SU-DHL-6 (cell line): ENCODE data around the gene LAX1.

Source experiments
- H2AFZ ChIP-seq: fragments of 200-600 bp; sonication (generic); 2 replicates; pipeline ENCODE4 v1.6.1; 2014; ENCODE audit warnings: low read depth, mild to moderate bottlenecking, moderate library complexity, mixed read lengths, antibody characterized with exemption, low read length; ENCODE audit not compliant: severe bottlenecking
- H3F3A ChIP-seq: fragments of 200-600 bp; shearing (Covaris generic); 2 replicates; pipeline ENCODE4 v1.6.0; 2016; ENCODE audit warnings: antibody characterized with exemption, mild to moderate bottlenecking; ENCODE audit not compliant: insufficient read depth
- H3K27ac ChIP-seq: fragments of 200-600 bp; sonication (generic); 2 replicates; pipeline ENCODE4 v1.5.1; 2016; ENCODE audit warnings: low read depth, mild to moderate bottlenecking, low read length, moderate library complexity, mixed read lengths
- H3K27me3 ChIP-seq: fragments of 200-600 bp; sonication (generic), shearing (Covaris generic); 2 replicates; pipeline ENCODE4 v1.6.0; 2014; ENCODE audit warnings: mild to moderate bottlenecking, low read length
- H3K36me3 ChIP-seq: fragments of 200-600 bp; sonication (generic); 2 replicates; pipeline ENCODE4 v1.6.1; 2014; ENCODE audit warnings: mild to moderate bottlenecking, low read length, mixed read lengths
- H3K4me2 ChIP-seq: fragments of 300-600, 200-600 bp; shearing (Covaris generic), sonication (generic); 2 replicates; pipeline ENCODE4 v1.6.0; 2014; ENCODE audit warnings: low read length, low read depth, mild to moderate bottlenecking; ENCODE audit not compliant: poor library complexity, severe bottlenecking
- H3K4me3 ChIP-seq: fragments of 200-600 bp; sonication (generic); 2 replicates; pipeline ENCODE4 v1.5.1; 2014; ENCODE audit warnings: antibody characterized with exemption, low read length, mild to moderate bottlenecking, mixed read lengths; ENCODE audit not compliant: insufficient read depth, poor library complexity, severe bottlenecking
- H3K79me2 ChIP-seq: fragments of 200-600 bp; sonication (generic); 2 replicates; pipeline ENCODE4 v1.6.1; 2014; ENCODE audit warnings: mild to moderate bottlenecking, low read length, moderate library complexity; ENCODE audit not compliant: insufficient read depth
- H3K9ac ChIP-seq: fragments of 200-600 bp; sonication (generic); 2 replicates; pipeline ENCODE4 v1.7.0; 2014; ENCODE audit warnings: mild to moderate bottlenecking, low read length
- H3K9me2 ChIP-seq: fragments of 200-600 bp; sonication (generic); replicated peaks from 2 replicates; pipeline ENCODE4 v1.6.1; 2014; ENCODE audit warnings: low read length; ENCODE audit not compliant: insufficient read depth
- H3K9me3 ChIP-seq: fragments of 200-600 bp; sonication (generic); 2 replicates; pipeline ENCODE4 v1.6.1; 2014; ENCODE audit warnings: low read length, mixed read lengths; ENCODE audit not compliant: insufficient read depth
- H4K20me1 ChIP-seq: fragments of 200-600 bp; sonication (generic); 2 replicates; pipeline ENCODE4 v1.6.1; 2014; ENCODE audit warnings: low read depth, mild to moderate bottlenecking, antibody characterized with exemption, low read length, moderate library complexity, mixed read lengths
- EZH2phosphoT487 ChIP-seq: fragments of 200-600 bp; sonication (generic), shearing (Covaris generic); conservative IDR thresholded peaks from 2 replicates; pipeline ENCODE4 v1.6.1; 2018; ENCODE audit warnings: mild to moderate bottlenecking, antibody characterized with exemption, low read length, moderate library complexity, mixed read lengths
- TF ChIP-seq, protein P1 (sequence below): fragments of 200-600 bp; sonication (generic); IDR thresholded peaks from one replicate; pipeline ENCODE4 v1.5.1; 2017; ENCODE audit warnings: antibody characterized with exemption, mild to moderate bottlenecking, low read length, moderate library complexity; ENCODE audit not compliant: insufficient read depth, poor library complexity, severe bottlenecking

The LAX1 gene

DNA sequence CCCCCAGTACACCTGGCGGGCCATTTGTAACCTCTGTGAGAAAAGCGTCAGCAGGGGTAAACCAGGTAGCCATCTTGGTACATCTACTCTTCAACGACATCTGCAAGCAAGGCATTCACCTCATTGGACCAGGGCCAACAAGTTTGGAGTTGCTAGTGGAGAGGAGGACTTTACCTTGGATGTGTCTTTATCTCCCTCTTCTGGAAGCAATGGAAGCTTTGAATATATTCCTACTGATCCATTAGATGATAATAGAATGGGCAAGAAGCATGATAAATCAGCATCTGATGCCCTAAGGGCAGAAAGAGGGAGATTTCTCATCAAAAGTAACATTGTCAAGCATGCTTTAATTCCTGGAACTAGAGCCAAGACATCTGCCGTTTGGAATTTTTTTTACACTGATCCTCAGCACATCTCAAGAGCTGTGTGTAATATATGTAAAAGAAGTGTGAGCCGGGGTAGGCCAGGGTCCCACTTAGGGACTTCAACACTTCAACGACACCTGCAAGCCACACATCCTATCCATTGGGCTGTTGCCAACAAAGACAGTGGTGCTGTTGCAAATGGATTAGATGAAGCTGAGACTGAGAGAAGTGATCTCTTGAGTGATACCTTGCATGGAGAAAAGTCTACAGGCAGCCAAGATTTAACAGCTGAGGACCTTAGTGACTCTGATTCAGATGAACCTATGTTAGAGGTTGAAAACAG is 33.1 kb downstream of the LAX1 start:
- Histone ChIP-seq H3K27me3 (no peaks in the 10 kb centered on the region), H3K9ac (no peak overlapping the region), H3K79me2 (peaks cover 69% of the 10 kb centered on the region), H3K4me3 (no peak overlapping the region), H3K36me3 (peaks cover 31% of the 10 kb centered on the region), H2AFZ (no peak overlapping the region), H3F3A (0 out of 2 replicates have a peak, but pooled peaks cover 7% of the 10 kb centered on the region), H3K4me2 (no peak overlapping the region), H4K20me1 (peaks cover 10% of the 10 kb centered on the region; the same call in 1 of the 2 replicates), H3K9me3 (no peaks in the 10 kb centered on the region), H3K27ac (no peak overlapping the region), H3K9me2 (no peaks in the 10 kb centered on the region)
- TF ChIP-seq, protein P1, sequence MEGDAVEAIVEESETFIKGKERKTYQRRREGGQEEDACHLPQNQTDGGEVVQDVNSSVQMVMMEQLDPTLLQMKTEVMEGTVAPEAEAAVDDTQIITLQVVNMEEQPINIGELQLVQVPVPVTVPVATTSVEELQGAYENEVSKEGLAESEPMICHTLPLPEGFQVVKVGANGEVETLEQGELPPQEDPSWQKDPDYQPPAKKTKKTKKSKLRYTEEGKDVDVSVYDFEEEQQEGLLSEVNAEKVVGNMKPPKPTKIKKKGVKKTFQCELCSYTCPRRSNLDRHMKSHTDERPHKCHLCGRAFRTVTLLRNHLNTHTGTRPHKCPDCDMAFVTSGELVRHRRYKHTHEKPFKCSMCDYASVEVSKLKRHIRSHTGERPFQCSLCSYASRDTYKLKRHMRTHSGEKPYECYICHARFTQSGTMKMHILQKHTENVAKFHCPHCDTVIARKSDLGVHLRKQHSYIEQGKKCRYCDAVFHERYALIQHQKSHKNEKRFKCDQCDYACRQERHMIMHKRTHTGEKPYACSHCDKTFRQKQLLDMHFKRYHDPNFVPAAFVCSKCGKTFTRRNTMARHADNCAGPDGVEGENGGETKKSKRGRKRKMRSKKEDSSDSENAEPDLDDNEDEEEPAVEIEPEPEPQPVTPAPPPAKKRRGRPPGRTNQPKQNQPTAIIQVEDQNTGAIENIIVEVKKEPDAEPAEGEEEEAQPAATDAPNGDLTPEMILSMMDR, result no peak
- TF ChIP-seq EZH2phosphoT487, result no peak

DNA sequence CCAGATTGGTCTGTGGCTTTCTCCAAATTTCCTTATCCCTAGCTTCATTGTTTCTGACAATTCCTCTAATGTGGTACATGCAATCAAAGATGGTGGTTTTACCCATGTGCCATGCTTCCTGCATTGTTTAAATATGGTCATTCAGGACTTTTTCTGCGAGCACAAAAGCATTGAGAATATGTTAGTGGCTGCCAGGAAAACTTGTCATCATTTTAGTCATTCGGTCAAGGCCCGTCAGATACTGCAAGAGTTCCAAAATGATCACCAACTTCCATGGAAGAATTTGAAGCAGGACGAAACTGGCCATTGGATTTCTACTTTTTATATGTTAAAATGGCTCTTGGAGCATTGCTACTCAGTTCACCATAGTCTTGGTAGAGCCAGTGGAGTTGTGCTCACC is 34.2 kb downstream of the LAX1 start:
- Histone ChIP-seq H4K20me1 (peaks cover 10% of the 10 kb centered on the region; the same call in 1 of the 2 replicates), H3K4me2 (no peak overlapping the region), H3K36me3 (peaks cover 31% of the 10 kb centered on the region)

DNA sequence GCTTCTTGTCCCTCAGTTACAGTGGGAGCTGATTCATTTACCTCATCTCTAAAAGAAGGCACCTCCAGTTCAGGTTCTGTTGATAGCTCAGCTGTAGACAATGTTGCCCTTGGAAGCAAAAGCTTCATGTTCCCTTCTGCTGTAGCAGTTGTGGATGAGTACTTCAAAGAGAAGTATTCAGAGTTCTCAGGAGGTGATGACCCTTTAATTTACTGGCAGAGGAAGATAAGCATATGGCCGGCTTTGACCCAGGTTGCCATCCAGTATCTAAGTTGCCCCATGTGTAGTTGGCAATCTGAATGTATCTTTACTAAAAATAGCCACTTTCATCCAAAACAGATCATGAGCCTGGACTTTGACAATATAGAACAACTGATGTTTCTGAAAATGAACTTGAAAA is 35.0 kb downstream of the LAX1 start:
- Histone ChIP-seq H3K9me2 (no peaks in the 10 kb centered on the region), H3K36me3 (peaks cover 31% of the 10 kb centered on the region), H3K4me2 (peak overlapping the region; percentile 14), H3K27me3 (no peaks in the 10 kb centered on the region), H2AFZ (no peak overlapping the region), H3K27ac (no peak overlapping the region), H4K20me1 (peaks cover 10% of the 10 kb centered on the region; the same call in 1 of the 2 replicates), H3K9me3 (no peaks in the 10 kb centered on the region), H3F3A (0 out of 2 replicates have a peak, but pooled peaks cover 7% of the 10 kb centered on the region), H3K9ac (no peak overlapping the region), H3K79me2 (peaks cover 86% of the 10 kb centered on the region), H3K4me3 (no peak overlapping the region)
- no peak for TF ChIP-seq EZH2phosphoT487
- TF ChIP-seq, protein P1, result no peak

More for the DNA sequence above, 34.2 kb downstream of the LAX1 start:
- Histone ChIP-seq H3K9me3 (no peaks in the 10 kb centered on the region), H3K4me3 (no peak overlapping the region), H3K9me2 (no peaks in the 10 kb centered on the region), H3K27me3 (no peaks in the 10 kb centered on the region), H3K79me2 (peaks cover 79% of the 10 kb centered on the region), H3K27ac (no peak overlapping the region), H3F3A (0 out of 2 replicates have a peak, but pooled peaks cover 7% of the 10 kb centered on the region), H2AFZ (no peak overlapping the region), H3K9ac (no peak overlapping the region)
- TF ChIP-seq, protein P1, result no peak
- TF ChIP-seq EZH2phosphoT487, result no peak
